Uterus (tissue), 4 donors: Measurements from ENCODE around the gene TALDO1. TPM values are rescaled to one million over a fixed set of nuclear protein-coding genes. Genes with fewer than 3 reads are reported as not detected.

Source experiments
- DNase-seq, 2 donors: peaks; one replicate each; pipeline ENCODE4 v3.0.0-alpha.2; 2019 to 2020
- H3K27ac ChIP-seq, 2 donors: fragments of 200-600 bp; sonication (generic); 1 replicate in 1 of 2; 2 replicates in 1 of 2; pipeline ENCODE4 v1.5.1; 2016 to 2018
- H3K27me3 ChIP-seq, 2 donors: fragments of 200-600 bp; sonication (generic); one replicate each; pipeline ENCODE4 v1.5.1; 2018 to 2019; ENCODE audit warnings: control low read depth in 1 of 2
- H3K36me3 ChIP-seq, 2 donors: fragments of 200-600 bp; sonication (generic); one replicate each; pipeline ENCODE4 v1.5.1; 2019; ENCODE audit warnings: control low read depth in 1 of 2
- H3K4me1 ChIP-seq, 2 donors: fragments of 200-600 bp; sonication (generic); one replicate each; pipeline ENCODE4 v1.5.1; 2018 to 2019; ENCODE audit warnings: control low read depth in 1 of 2
- H3K4me3 ChIP-seq, 2 donors: fragments of 200-600 bp; sonication (generic); 1 replicate in 1 of 2; 2 replicates in 1 of 2; pipeline ENCODE4 v1.5.1; 2018 to 2019; ENCODE audit warnings: mild to moderate bottlenecking in 1 of 2
- H3K9me3 ChIP-seq, 2 donors: fragments of 200-600 bp; sonication (generic); one replicate each; pipeline ENCODE4 v1.5.1; 2019; ENCODE audit warnings: control low read depth in 1 of 2
- CTCF ChIP-seq, 4 experiments: fragments of 200-600 bp in 2 of 4; fragments of 450-650 bp in 2 of 4; sonication (generic) in 2 of 4; IDR thresholded peaks; one replicate each; pipeline ENCODE4 v1.5.1; 2016 to 2019; ENCODE audit warnings: antibody characterized with exemption in 4 of 4, mild to moderate bottlenecking in 2 of 4, moderate library complexity in 1 of 4
- POLR2A ChIP-seq, 2 donors: fragments of 450-650 bp; IDR thresholded peaks; one replicate each; pipeline ENCODE4 v1.6.1; 2016; ENCODE audit warnings: antibody characterized with exemption in 2 of 2, mild to moderate bottlenecking in 1 of 2, moderate library complexity in 1 of 2
- intact Hi-C: fragments of 100-400 bp; cut with DNase I; formaldehyde crosslinking; loops from one replicate; pipeline ENCODE4 v1.15.1; 2023; ENCODE audit warnings: low total_unique reads
- total RNA-seq, 4 donors: library from RNA; depleted of rRNA in 3 of 4; stranded (reverse); fragments of >200 nt in 3 of 4; gene quantifications; one replicate each; pipeline versions ENCODE4 v1.1.0 to v1.2.4, GENCODE V29; 2014 to 2023
- donor health status: DM: yes; HTN: yes; CAD: no.

The TALDO1 gene
- total RNA-seq, 4 donors from 2014 or later = 60.3 to 146 (median 66.9) TPM

GRCh38 chr11:720017-720641 lies 27.1 kb upstream of the TALDO1 start:
- Histone ChIP-seq H3K27me3 (peaks cover 0 to 8% of the 10 kb centered on the region in 2 donors), H3K36me3 (no peaks in the 10 kb centered on the region), H3K9me3 (no peaks in the 10 kb centered on the region), H3K27ac (no peak overlapping the region), H3K4me1 (no peaks in the 10 kb centered on the region), H3K4me3 (no peak overlapping the region)
- DNase-seq = no peak
- TF ChIP-seq CTCF (IDR thresholded peaks at IDR 0.05) (no peak), POLR2A (IDR thresholded peaks at IDR 0.05) (no peak)
- intact Hi-C loops = loop anchor here (5.0 kb wide), 2 partner anchors 58 to 163 kb away; no protein-coding TSS in a partner anchor

- no peak overlapping the region for H3K27ac ChIP-seq
- no peak for TF ChIP-seq CTCF (IDR thresholded peaks at IDR 0.05)
- TF ChIP-seq POLR2A (IDR thresholded peaks at IDR 0.05) = no peak
- no peaks in the 10 kb centered on the region for H3K4me1 ChIP-seq
- DNase-seq = peak in 1 of 2 donors; percentile 29
- H3K27me3 ChIP-seq = peaks cover 0 to 8% of the 10 kb centered on the region in 2 donors
- intact Hi-C loops = loop anchor here (5.0 kb wide), 2 partner anchors 58 to 163 kb away; no protein-coding TSS in a partner anchor
- no peaks in the 10 kb centered on the region for H3K36me3 ChIP-seq
- no peak overlapping the region for H3K4me3 ChIP-seq
- H3K9me3 ChIP-seq = no peaks in the 10 kb centered on the region
These were observed 26.5 kb upstream of the TALDO1 start for GRCh38 chr11:720642-721246.

GRCh38 chr11:721247-721740 lies 26.0 kb upstream of the TALDO1 start:
- Histone ChIP-seq H3K27me3 (peaks cover 0 to 8% of the 10 kb centered on the region in 2 donors), H3K27ac (no peak overlapping the region), H3K4me3 (no peak overlapping the region), H3K4me1 (no peaks in the 10 kb centered on the region), H3K36me3 (no peaks in the 10 kb centered on the region), H3K9me3 (no peaks in the 10 kb centered on the region)
- no peak for DNase-seq
- intact Hi-C loops = loop anchor here (5.0 kb wide), 2 partner anchors 59 to 164 kb away; no protein-coding TSS in a partner anchor
- no peak for TF ChIP-seq CTCF (IDR thresholded peaks at IDR 0.05)
- no peak for TF ChIP-seq POLR2A (IDR thresholded peaks at IDR 0.05)

GRCh38 chr11:721741-722345 lies 25.4 kb upstream of the TALDO1 start:
- Histone ChIP-seq H3K36me3 (no peaks in the 10 kb centered on the region), H3K9me3 (no peaks in the 10 kb centered on the region), H3K27me3 (peaks cover 0 to 8% of the 10 kb centered on the region in 2 donors), H3K4me1 (no peaks in the 10 kb centered on the region), H3K27ac (no peak overlapping the region), H3K4me3 (no peak overlapping the region)
- intact Hi-C loops = loop anchor here (5.0 kb wide), 2 partner anchors 60 to 165 kb away; no protein-coding TSS in a partner anchor
- DNase-seq = no peak
- TF ChIP-seq POLR2A (IDR thresholded peaks at IDR 0.05) (no peak), CTCF (IDR thresholded peaks at IDR 0.05) (no peak)
